ENCODE measurements around the gene MRM3. TPM values are rescaled to one million over a fixed set of nuclear protein-coding genes. Genes with fewer than 3 reads are reported as not detected.
"Not testable (repeated sequence)": the region's sequence is repeated elsewhere in the genome, so short reads cannot be mapped to it uniquely, and the experiment has no call there.

The MRM3 gene
- polyA plus RNA-seq, 4 donors: 9.2 to 19.5 (median 14.5) TPM

DNA sequence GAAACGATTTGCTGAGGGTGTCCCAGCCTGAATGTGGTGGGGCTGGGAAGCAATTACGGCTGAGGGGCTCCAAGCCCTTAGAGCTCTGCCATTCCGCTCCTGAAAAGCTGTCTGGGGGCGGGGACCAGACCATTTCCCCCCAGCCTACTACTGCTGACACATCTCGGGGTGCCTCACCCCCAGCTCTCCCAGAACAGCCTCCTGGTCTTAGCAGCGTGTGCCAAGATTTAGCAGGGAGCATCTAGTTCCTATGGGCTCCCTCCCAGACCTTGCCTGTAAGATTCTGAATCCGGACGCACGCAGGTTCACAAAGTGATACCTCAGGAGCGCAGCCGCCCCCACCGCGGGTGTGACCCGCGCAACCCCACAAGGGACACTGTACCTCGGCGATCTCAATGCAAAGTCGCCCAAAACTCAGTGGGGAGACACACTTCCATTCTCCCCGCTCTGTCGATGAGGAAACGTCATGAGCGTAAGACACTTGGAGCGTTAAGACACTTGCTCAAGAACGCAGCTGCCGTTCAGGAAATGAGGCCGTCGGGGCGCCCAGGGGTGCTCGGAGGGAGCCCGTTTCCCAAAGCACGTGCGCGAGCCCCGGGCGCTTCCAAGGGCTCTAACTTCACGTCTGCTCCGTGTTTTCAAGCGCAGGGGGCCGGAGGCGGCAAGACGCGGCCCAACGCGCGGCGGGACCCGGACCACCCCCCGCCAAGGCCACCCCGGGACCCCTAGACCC lies 30.7 kb upstream of the MRM3 start:
- Histone ChIP-seq H3K4me3 (ENCODE audit: low read depth in 1 of 3, low read length in 3 of 3) (peak overlapping the region; percentile 78 to 83 (median 78)), H3K36me3 (ENCODE audit: control insufficient read depth in 3 of 3, insufficient read depth in 2 of 3, low read depth in 1 of 3, low read length in 3 of 3) (peaks cover 2 to 33% (median 8%) of the 10 kb centered on the region in 3 donors), H3K27ac (ENCODE audit: low read depth in 1 of 3, low read length in 2 of 3) (peak overlapping the region in 1 of 3 donors; percentile 62), H3K9me3 (ENCODE audit: control insufficient read depth in 2 of 2, insufficient read depth in 1 of 2, low read depth in 1 of 2, low read length in 1 of 2) (peaks cover 0 to 5% of the 10 kb centered on the region in 2 donors), H3K27me3 (ENCODE audit: control insufficient read depth in 3 of 3, insufficient read depth in 3 of 3, low read length in 3 of 3) (no peaks in the 10 kb centered on the region), H3K4me1 (ENCODE audit: control insufficient read depth in 3 of 3, insufficient read depth in 2 of 3, low read depth in 1 of 3, low read length in 2 of 3) (peaks cover 0 to 17% (median 2%) of the 10 kb centered on the region in 3 donors)
- no peak for FAIRE-seq
- DNase-seq: peak; percentile 42 to 77
- WGBS, 3 donors: 0 to 2% (median 1%) methylated on average over 46 to 49 of the region's 49 CpGs

GRCh38 chr17:752002-752619 lies 30.0 kb upstream of the MRM3 start, which contains the start of gene GEMIN4:
Gene GEMIN4, minus strand, starts transcription at chr17:752264. Its CDS starts 122 bp downstream, at chr17:752142.
- FAIRE-seq (no peak), DNase-seq (peak; percentile 85 to 97)
- H3K4me3 ChIP-seq (ENCODE audit: low read depth in 1 of 3, low read length in 3 of 3): peak within 1 kb of the TSS; percentile 78 to 83 (median 78)
- peaks cover 0 to 5% of the 10 kb centered on the region in 2 donors for H3K9me3 ChIP-seq (ENCODE audit: control insufficient read depth in 2 of 2, insufficient read depth in 1 of 2, low read depth in 1 of 2, low read length in 1 of 2)
- H3K27ac ChIP-seq (ENCODE audit: low read depth in 1 of 3, low read length in 2 of 3): peak within 1 kb of the TSS; percentile 52 to 89 (median 71)
- no peaks in the 10 kb centered on the region for H3K27me3 ChIP-seq (ENCODE audit: control insufficient read depth in 3 of 3, insufficient read depth in 3 of 3, low read length in 3 of 3)
- H3K4me1 ChIP-seq (ENCODE audit: control insufficient read depth in 3 of 3, insufficient read depth in 2 of 3, low read depth in 1 of 3, low read length in 2 of 3): peaks cover 0 to 17% (median 2%) of the 10 kb centered on the region in 3 donors
- 0 to 1% (median 1%) methylated on average over 60 to 87 of the region's 87 CpGs for WGBS, 3 donors
- H3K36me3 ChIP-seq (ENCODE audit: control insufficient read depth in 3 of 3, insufficient read depth in 2 of 3, low read depth in 1 of 3, low read length in 3 of 3): peaks cover 0 to 32% (median 7%) of the 10 kb centered on the region in 3 donors

GRCh38 chr17:752620-753219 lies 29.4 kb upstream of the MRM3 start:
- H3K9me3 ChIP-seq (ENCODE audit: control insufficient read depth in 2 of 2, insufficient read depth in 1 of 2, low read depth in 1 of 2, low read length in 1 of 2): peaks cover 0 to 5% of the 10 kb centered on the region in 2 donors
- peak overlapping the region; percentile 75 to 78 (median 78) for H3K4me3 ChIP-seq (ENCODE audit: low read depth in 1 of 3, low read length in 3 of 3)
- peaks cover 0 to 17% (median 2%) of the 10 kb centered on the region in 3 donors for H3K4me1 ChIP-seq (ENCODE audit: control insufficient read depth in 3 of 3, insufficient read depth in 2 of 3, low read depth in 1 of 3, low read length in 2 of 3)
- H3K27ac ChIP-seq (ENCODE audit: low read depth in 1 of 3, low read length in 2 of 3): peak overlapping the region; percentile 52 to 89 (median 71)
- WGBS, 3 donors: 19 to 44% (median 32%) methylated on average over 35 to 43 of the region's 43 CpGs
- DNase-seq (peak; percentile 37 to 67), FAIRE-seq (no peak)
- H3K27me3 ChIP-seq (ENCODE audit: control insufficient read depth in 3 of 3, insufficient read depth in 3 of 3, low read length in 3 of 3): no peaks in the 10 kb centered on the region
- H3K36me3 ChIP-seq (ENCODE audit: control insufficient read depth in 3 of 3, insufficient read depth in 2 of 3, low read depth in 1 of 3, low read length in 3 of 3): peaks cover 0 to 31% (median 3%) of the 10 kb centered on the region in 3 donors

GRCh38 chr17:753418-753817 lies 28.7 kb upstream of the MRM3 start:
- Histone ChIP-seq H3K4me3 (ENCODE audit: low read depth in 1 of 3, low read length in 3 of 3) (no peak overlapping the region), H3K36me3 (ENCODE audit: control insufficient read depth in 3 of 3, insufficient read depth in 2 of 3, low read depth in 1 of 3, low read length in 3 of 3) (peaks cover 0 to 29% (median 3%) of the 10 kb centered on the region in 3 donors), H3K27ac (ENCODE audit: low read depth in 1 of 3, low read length in 2 of 3) (no peak overlapping the region), H3K9me3 (ENCODE audit: control insufficient read depth in 2 of 2, insufficient read depth in 1 of 2, low read depth in 1 of 2, low read length in 1 of 2) (peaks cover 0 to 5% of the 10 kb centered on the region in 2 donors), H3K4me1 (ENCODE audit: control insufficient read depth in 3 of 3, insufficient read depth in 2 of 3, low read depth in 1 of 3, low read length in 2 of 3) (peaks cover 0 to 17% (median 2%) of the 10 kb centered on the region in 3 donors), H3K27me3 (ENCODE audit: control insufficient read depth in 3 of 3, insufficient read depth in 3 of 3, low read length in 3 of 3) (no peaks in the 10 kb centered on the region)
- 76 to 88% (median 84%) methylated on average over 13 of the region's 13 CpGs for WGBS, 3 donors
- no peak for DNase-seq
- no peak for FAIRE-seq

- not testable (repeated sequence) for H3K27ac ChIP-seq (ENCODE audit: low read depth in 1 of 3, low read length in 2 of 3); H3K27me3 ChIP-seq (ENCODE audit: control insufficient read depth in 3 of 3, insufficient read depth in 3 of 3, low read length in 3 of 3); H3K4me3 ChIP-seq (ENCODE audit: low read depth in 1 of 3, low read length in 3 of 3); H3K9me3 ChIP-seq (ENCODE audit: control insufficient read depth in 2 of 2, insufficient read depth in 1 of 2, low read depth in 1 of 2, low read length in 1 of 2); DNase-seq
- peaks cover 0 to 16% (median 2%) of the 10 kb centered on the region in 3 donors for H3K4me1 ChIP-seq (ENCODE audit: control insufficient read depth in 3 of 3, insufficient read depth in 2 of 3, low read depth in 1 of 3, low read length in 2 of 3)
- peaks cover 3 to 34% (median 3%) of the 10 kb centered on the region in 3 donors for H3K36me3 ChIP-seq (ENCODE audit: control insufficient read depth in 3 of 3, insufficient read depth in 2 of 3, low read depth in 1 of 3, low read length in 3 of 3)
- WGBS, 3 donors: 96 to 98% (median 98%) methylated on average over 9 of the region's 9 CpGs
- FAIRE-seq: peak; percentile 5
These were observed 26.7 kb upstream of the MRM3 start for GRCh38 chr17:755319-755961.

- not testable (repeated sequence) for FAIRE-seq; H3K4me3 ChIP-seq (ENCODE audit: low read depth in 1 of 3, low read length in 3 of 3); H3K9me3 ChIP-seq (ENCODE audit: control insufficient read depth in 2 of 2, insufficient read depth in 1 of 2, low read depth in 1 of 2, low read length in 1 of 2); H3K27ac ChIP-seq (ENCODE audit: low read depth in 1 of 3, low read length in 2 of 3); H3K27me3 ChIP-seq (ENCODE audit: control insufficient read depth in 3 of 3, insufficient read depth in 3 of 3, low read length in 3 of 3); DNase-seq; H3K4me1 ChIP-seq (ENCODE audit: control insufficient read depth in 3 of 3, insufficient read depth in 2 of 3, low read depth in 1 of 3, low read length in 2 of 3)
- peaks cover 3 to 37% (median 3%) of the 10 kb centered on the region in 3 donors for H3K36me3 ChIP-seq (ENCODE audit: control insufficient read depth in 3 of 3, insufficient read depth in 2 of 3, low read depth in 1 of 3, low read length in 3 of 3)
- 73 to 85% (median 81%) methylated on average over 15 of the region's 15 CpGs for WGBS, 3 donors
These were observed 26.1 kb upstream of the MRM3 start for GRCh38 chr17:756010-756567.

GRCh38 chr17:759964-760363 lies 22.2 kb upstream of the MRM3 start:
- peaks cover 5 to 56% (median 8%) of the 10 kb centered on the region in 3 donors for H3K36me3 ChIP-seq (ENCODE audit: control insufficient read depth in 3 of 3, insufficient read depth in 2 of 3, low read depth in 1 of 3, low read length in 3 of 3)
- H3K9me3 ChIP-seq (ENCODE audit: control insufficient read depth in 2 of 2, insufficient read depth in 1 of 2, low read depth in 1 of 2, low read length in 1 of 2): no peaks in the 10 kb centered on the region
- no peak overlapping the region for H3K4me3 ChIP-seq (ENCODE audit: low read depth in 1 of 3, low read length in 3 of 3)
- no peaks in the 10 kb centered on the region for H3K4me1 ChIP-seq (ENCODE audit: control insufficient read depth in 3 of 3, insufficient read depth in 2 of 3, low read depth in 1 of 3, low read length in 2 of 3)
- DNase-seq: no peak
- H3K27me3 ChIP-seq (ENCODE audit: control insufficient read depth in 3 of 3, insufficient read depth in 3 of 3, low read length in 3 of 3): no peaks in the 10 kb centered on the region
- WGBS, 3 donors: 93 to 97% (median 93%) methylated on average over 5 of the region's 5 CpGs
- H3K27ac ChIP-seq (ENCODE audit: low read depth in 1 of 3, low read length in 2 of 3): no peak overlapping the region
- FAIRE-seq: no peak

All from small intestine (tissue), 7 donors.